Keratinocyte (primary cell): ENCODE data around the gene EMB.
"Not testable (repeated sequence)": the region's sequence is repeated elsewhere in the genome, so short reads cannot be mapped to it uniquely, and the experiment has no call there.

Experiments
- CTCF ChIP-seq, 3 experiments: IDR thresholded peaks in 1 of 3; conservative IDR thresholded peaks in 1 of 3; optimal IDR thresholded peaks in 1 of 3; 2 replicates in 2 of 3; 3 replicates in 1 of 3; pipeline versions ENCODE3 to v1.5.1; 2011; ENCODE audit warnings: low read length in 3 of 3, mild to moderate bottlenecking in 3 of 3, moderate library complexity in 2 of 3, control low read depth in 1 of 3, inconsistent platforms in 1 of 3; ENCODE audit not compliant: insufficient read depth in 2 of 3; ENCODE audit errors: extremely low read depth in 1 of 3
- EZH2 ChIP-seq: IDR thresholded peaks from one replicate; pipeline ENCODE4 v1.6.1; 2012; ENCODE audit warnings: inconsistent platforms, mild to moderate bottlenecking, low read length, moderate library complexity

- TF ChIP-seq EZH2; CTCF (optimal IDR thresholded peaks at IDR 0.05 in 1 of 3, IDR thresholded peaks at IDR 0.05 in 1 of 3, conservative IDR thresholded peaks at IDR 0.05 in 1 of 3; ENCODE audit: extremely low read depth in 1 of 3, insufficient read depth in 2 of 3, low read length in 3 of 3): not testable (repeated sequence)
These were observed 71.6 kb downstream of the EMB start for GRCh38 chr5:50369287-50370033.
